Measurements from ENCODE around the gene CD81.
"Not testable (repeated sequence)": the region's sequence is repeated elsewhere in the genome, so short reads cannot be mapped to it uniquely, and the experiment has no call there.

Gene CD81

GRCh38 chr11:2376751-2377451 is at the start of gene CD81:
Gene CD81 (plus strand): TSS chr11:2377310. CDS start chr11:2377550, 240 bp downstream.
- DNase-seq = peak; percentile 45 to 53 (median 48)

GRCh38 chr11:2328021-2328420 is 49.1 kb upstream of the CD81 start:
- DNase-seq = no peak

GRCh38 chr11:2328656-2329354 is 48.3 kb upstream of the CD81 start:
- no peak for DNase-seq

- DNase-seq = no peak
Measured at GRCh38 chr11:2329551-2329950, 47.6 kb upstream of the CD81 start.

- DNase-seq = no peak
Measured at GRCh38 chr11:2330696-2331095, 46.4 kb upstream of the CD81 start.

- DNase-seq = no peak
Measured at GRCh38 chr11:2331404-2331803, 45.7 kb upstream of the CD81 start.

- DNase-seq = not testable (repeated sequence)
Measured at GRCh38 chr11:2332569-2332968, 44.5 kb upstream of the CD81 start.

- not testable (repeated sequence) for DNase-seq
Measured at GRCh38 chr11:2333486-2334205, 43.5 kb upstream of the CD81 start.

- DNase-seq = not testable (repeated sequence)
Measured at GRCh38 chr11:2335286-2335685, 41.8 kb upstream of the CD81 start.

GRCh38 chr11:2338760-2339159 is 38.4 kb upstream of the CD81 start:
- not testable (repeated sequence) for DNase-seq

GRCh38 chr11:2342557-2342956 is 34.6 kb upstream of the CD81 start:
- DNase-seq = no peak

- no peak for DNase-seq
Measured at GRCh38 chr11:2342981-2343380, 34.1 kb upstream of the CD81 start.

GRCh38 chr11:2343502-2343901 is 33.6 kb upstream of the CD81 start:
- DNase-seq = no peak

- DNase-seq = no peak
Measured at GRCh38 chr11:2345050-2345449, 32.1 kb upstream of the CD81 start.

- DNase-seq = no peak
Measured at GRCh38 chr11:2346014-2346413, 31.1 kb upstream of the CD81 start.

- no peak for DNase-seq
Measured at GRCh38 chr11:2346586-2347307, 30.4 kb upstream of the CD81 start.

- no peak for DNase-seq
Measured at GRCh38 chr11:2347308-2347830, 29.7 kb upstream of the CD81 start.

- DNase-seq = no peak
Measured at GRCh38 chr11:2348986-2349385, 28.1 kb upstream of the CD81 start.

- no peak for DNase-seq
Measured at GRCh38 chr11:2351701-2352100, 25.4 kb upstream of the CD81 start.

GRCh38 chr11:2352420-2352819 is 24.7 kb upstream of the CD81 start:
- no peak for DNase-seq

- no peak for DNase-seq
Measured at GRCh38 chr11:2355000-2355644, 22.0 kb upstream of the CD81 start.

GRCh38 chr11:2357246-2357645 is 19.9 kb upstream of the CD81 start:
- no peak for DNase-seq

Measured in activated CD4-positive, CD25-positive, alpha-beta regulatory T cell (primary cell).